HG02884 (cell line): Measurements from ENCODE around the gene DDX1.

ENCODE experiments used
- ATAC-seq: cut with Tn5 transposase; IDR thresholded peaks from one replicate; pipeline ENCODE4 v1.9.1; 2021; ENCODE audit warnings: mild to moderate bottlenecking, moderate library complexity; ENCODE audit not compliant: unreplicated experiment

Gene DDX1

DNA sequence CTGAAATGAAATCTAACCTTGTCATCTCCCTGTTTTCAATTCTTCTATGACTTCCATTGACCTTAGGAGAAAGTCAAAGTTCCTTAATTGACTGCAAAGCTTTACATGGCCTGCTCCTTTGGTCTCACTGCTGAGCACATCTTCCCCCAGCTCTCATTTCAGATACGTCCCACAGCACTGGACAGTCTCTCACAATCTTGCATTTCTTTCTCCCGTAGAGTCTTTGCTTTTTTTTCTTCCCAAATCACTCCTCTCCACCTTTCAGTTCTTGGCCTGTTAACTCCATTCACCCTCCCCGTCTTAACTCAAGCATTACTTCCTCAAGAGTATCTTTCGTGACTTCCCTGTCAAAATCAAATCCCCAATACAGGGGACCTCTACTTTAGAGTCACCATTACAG, 67.2 kb downstream of the DDX1 start:
- no peak for ATAC-seq

DNA sequence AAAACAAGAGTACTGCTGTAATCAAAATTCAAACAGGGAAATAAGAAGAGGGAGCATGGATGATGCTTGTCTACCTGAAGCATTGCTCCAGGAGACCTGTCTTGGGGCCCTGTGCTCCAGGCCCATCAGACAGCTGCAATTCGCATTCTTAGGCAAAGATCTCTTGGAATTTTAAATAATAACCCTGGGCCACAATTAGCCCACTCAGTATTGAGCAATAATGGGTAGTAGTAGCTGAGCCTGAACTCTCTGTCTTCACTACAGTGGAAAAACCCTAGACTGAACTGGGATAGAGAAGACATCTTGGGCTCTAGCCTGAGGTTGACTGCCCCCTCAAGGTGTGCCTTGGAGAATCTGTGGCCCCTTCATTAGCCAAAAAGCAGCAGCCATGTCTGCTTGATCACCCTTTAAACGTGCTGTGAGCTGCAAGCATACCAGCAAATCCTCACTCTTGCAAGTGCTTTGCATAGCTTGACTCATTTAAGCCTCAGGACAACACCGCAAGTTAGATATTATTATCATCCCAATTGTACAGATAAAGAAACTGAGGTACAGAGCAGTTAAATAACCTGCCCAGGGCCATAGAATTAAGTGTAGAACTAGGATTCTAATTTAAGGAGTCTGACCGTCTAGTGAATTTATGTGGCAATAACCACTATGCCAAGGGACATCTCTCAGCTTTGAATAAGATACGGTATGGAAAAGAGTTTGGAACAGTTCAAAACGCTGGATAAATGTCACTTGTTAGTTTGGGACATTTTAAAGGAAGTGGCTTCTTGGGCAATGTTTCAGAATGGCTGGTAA, 69.0 kb downstream of the DDX1 start:
- no peak for ATAC-seq

DNA sequence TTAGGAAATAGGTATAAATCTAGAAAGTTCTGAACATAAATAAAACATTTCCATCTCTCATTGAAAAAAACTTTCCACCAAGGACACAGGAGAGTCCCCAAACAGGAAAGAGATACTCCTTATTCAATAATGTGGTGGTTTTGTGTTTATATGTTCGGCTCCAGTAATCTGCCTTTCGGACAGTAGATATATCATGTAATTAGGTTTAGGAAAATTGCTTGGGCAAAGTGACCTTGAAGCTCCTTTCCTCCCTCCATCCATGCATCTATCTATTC, 69.6 kb downstream of the DDX1 start:
- ATAC-seq: no peak

DNA sequence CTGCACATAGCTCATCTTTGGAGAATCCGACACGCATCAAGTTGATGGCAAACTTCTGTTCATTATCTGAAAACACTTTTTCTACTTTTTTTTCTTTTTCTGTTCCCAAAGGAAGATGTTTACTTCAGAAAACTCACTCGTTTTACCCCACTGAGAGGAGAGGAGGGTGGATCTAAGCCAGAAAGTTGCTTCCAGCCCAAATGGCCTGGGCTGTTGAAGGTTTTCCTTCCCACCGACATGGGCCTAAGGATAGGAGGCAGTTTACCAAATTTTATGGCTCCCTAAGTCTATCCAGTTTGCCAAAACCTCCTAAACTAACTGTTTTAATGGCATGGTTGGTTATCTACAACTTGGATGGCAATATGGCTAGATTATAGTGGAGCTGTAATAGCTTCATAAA, 70.4 kb downstream of the DDX1 start:
- no peak for ATAC-seq

DNA sequence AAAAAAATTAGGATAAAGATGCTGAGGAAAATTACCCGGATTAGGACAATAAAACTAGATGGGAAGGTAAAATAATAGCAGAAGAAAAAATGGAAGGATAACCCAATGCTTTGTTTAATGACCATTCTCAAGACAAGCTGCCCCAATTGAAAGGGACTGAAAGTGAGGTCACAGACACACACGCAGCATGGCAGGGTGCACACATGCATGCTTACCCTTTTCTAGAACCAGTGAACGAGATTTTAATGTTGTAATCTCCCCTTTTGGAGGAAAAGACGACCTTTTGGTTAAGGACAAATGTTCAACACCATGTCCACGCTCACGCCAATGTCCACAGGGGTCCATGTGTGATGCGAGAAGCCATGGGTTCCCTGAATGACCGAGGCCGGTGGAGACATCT, 70.9 kb downstream of the DDX1 start:
- no peak for ATAC-seq

DNA sequence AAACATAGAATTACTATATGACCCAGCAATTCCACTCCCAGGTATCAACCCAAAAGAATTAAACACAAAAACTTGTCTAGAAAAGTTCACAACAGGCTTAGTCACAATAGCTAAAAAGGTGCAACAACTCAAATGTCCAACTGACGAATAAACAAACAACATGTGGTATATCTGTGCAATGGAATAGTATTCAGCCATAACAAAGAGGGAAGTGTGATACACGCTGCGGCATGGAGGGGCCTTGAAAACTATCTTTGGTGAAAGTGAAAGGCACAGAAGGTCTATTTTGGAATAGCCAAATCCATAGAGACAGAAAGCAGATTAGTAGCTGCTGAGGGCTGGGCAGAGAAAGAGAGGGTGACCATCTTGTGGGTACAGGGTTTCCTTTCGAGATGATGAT, 72.1 kb downstream of the DDX1 start:
- no peak for ATAC-seq

DNA sequence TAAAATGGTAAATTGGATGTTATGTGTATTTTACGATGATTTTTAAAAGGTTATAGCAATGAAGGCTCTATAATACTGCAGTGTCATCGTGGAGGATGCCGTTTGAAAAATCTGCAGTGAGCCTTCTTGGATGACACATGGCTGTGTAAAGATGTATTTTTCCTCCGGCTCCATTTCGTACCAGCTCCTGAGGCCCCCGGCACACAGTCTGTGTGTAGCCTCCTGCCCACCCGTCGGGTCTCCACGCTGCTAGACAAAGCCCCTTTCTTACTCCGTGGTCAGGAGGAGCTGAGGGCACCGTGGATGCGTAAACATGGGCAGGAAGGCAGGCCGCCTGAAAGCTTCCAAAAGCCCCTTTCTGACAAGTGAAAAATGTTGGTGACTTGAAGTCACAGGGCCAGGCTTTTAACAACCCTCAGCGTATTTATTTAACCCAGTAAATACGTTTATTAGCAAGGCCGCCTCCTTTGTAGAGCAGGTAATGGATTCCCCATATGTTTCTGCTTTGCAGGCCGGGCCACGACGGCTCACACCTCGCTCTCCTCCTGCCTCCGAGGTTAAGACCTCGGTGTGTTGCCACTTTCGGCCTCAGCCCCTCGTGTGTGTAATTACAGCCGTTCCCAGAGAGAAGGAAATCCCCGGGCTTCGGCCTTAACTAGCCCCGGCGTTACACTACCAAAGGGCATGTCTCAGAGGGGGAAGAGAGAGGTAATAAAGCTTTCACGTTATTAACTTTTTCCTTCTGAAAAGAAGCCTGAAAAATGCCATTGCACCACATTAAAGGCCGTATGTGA, 72.8 kb downstream of the DDX1 start:
- no peak for ATAC-seq

DNA sequence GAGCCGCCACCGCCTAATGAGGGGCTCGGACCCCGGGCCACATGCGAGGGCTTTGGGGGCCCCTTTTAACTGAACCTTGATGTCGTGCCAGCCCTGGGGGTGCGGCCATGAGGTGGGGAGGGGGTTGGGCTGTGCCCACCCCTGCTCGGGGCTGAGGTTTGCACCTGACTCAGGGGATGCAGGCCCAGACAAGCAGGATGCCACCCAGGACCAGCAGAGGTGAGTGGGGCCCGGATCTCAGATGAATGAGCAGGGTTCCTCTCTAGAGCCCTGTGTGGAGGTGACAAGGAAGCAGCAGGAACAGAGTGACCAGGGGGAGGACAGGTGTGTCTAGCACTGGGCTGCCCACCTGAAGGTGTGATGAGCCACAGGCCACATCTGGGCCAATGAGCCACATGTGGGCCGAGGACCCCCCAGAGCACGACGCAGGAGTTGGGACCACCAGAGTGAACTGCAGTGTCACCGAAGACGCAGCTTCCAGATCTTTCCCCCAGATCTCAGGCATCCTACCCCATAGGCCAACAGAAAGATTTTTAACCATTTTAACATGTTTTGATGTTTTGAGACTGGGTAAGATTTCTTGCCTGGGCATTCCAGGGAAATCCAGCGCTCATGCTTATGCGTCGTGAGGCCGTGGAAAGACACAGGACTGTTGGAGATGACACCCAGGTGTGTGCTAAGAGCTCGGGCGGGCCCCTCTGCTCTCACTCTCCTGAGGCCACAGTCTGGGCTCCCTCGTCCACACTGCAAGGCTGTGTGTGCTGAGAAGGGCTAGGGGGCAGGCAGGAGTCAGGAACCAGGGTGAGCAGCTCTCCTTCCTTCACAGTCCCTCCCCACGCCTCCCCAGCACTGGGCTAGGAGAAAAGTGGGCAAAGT, 73.6 kb downstream of the DDX1 start:
- no peak for ATAC-seq

DNA sequence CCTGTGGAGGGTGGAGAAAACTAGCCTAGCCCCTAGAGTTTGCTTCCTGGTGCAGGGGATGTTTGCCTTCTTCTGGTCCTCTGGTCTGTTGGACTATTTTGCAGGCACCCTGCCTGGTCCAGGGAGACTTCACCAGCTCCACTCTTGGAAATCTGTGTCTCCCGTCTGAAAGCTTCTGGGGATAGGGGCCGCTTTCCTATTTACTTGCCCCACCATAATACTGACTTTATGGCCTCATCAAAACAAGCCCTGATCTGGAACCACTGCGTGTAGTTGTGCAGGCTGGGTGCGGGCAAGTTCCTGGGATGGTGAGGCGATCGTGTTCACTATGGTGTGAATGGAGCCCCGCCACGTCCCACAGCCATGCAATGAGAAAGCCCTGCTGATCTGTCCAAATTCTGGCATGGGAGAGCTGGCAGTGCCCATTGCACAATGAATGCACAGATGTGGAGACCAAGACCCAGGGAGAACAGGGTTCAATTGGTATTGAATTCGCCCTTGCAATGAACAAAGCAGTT, 74.3 kb downstream of the DDX1 start:
- ATAC-seq: no peak

DNA sequence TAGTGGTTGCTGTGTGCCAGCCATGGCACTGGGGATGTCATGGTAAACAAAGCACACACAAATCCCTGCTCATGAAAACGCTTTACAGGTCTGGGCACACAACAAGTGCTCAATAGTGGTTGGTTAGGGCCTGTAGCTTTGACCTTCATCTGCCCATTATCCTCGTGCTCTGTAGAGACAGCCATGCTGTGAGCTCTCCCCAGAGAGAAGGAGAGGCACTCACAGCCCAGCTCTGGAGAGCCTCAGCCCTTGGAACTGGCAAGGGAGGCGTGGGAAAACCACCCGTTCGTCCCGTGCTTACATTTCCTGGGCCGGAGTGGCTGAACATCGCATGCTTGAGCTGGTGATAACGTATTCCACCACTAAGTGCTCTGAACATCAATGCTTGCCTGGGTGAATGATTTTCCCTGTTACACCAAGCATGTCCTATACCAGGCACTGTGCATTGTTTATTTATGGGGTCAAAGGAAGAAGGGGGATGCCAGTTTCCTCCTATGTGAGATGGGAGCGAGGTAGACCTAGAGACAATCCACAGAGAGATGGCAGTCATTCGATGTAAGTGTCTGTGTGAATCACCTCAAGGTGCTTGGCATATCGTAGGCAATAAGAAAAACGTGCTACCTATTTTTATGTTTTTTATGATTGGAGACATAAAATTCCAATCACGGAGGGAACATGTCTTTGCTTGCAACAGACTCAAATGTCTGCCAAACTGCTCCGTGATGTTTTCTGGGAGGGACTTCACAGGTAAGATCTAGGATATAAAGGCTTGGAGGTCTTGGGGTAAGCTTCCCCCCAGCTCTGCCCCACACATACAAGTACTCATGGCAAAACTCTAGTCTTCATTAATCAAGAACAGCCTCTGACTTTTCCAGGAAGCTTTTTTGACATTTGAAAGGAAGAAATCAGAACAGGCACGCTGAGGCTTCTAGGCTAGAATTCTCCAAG, 75.5 kb downstream of the DDX1 start:
- ATAC-seq: no peak

DNA sequence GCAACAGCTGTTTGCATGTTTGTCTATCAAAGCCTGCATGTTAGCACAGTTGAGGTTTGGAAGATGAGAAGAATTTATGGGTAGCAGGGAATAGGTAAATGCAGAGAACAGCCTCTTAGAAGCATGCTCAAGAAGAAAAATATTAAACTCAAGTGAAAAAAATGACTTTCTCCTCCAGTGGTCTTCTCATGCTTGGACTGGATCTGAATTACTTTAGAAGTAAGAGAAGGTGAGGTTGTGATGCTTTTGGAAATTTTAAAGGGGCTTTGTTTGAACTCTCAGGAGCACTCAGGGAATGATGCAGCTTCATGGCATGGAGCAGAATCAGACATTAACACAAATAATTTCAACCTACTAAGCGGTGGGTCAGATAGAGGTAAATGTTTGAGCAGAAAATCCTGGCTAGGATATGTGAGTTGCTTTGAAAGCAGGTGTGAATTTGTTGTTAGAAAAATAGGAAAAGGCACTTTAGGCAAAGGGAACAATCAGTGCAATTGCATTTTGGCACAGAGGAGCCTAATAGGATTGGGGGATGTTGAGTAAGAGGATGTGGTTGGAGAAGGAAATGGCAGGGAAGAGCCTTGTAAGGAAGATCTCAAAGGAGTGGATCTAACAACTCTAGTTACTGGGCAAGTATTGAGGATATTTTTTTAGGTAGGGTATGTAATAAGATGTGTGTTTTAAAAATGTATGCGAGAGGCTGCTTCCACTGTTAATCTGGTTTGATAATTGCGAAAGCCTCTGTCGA, 76.3 kb downstream of the DDX1 start:
- ATAC-seq: no peak

DNA sequence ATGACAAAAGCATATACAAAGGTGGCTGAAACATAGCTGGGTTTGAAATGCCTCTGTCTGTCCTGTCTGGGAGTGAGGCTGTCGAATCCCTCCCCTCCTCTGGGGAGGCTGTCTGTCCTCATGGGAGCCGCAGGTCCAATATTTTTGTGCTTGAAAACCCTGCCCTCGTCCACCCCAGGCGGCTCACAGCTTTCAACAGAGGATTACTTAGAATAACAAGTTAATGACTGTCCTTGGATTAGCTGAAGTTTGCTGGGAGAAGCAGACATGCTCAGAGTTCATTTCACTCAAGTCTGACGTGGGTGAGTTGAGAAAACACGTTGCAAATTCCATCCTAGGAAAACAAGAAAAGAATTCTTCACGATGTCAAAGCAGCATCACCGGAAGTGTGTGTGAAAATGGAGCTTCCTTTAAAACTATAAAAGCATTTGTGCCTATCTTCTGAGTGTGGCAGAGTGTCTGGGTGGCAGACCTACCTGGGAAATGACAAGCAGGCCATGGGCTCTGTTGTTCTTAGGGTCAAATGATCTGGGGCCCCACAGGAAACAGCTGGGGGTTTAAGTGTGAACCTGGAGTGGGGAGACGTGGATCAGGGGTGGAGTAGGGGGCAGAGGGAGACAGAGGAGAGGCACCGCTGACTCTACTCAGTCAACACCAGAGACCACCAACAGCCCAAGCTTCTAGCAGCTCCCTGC, 77.1 kb downstream of the DDX1 start:
- no peak for ATAC-seq

DNA sequence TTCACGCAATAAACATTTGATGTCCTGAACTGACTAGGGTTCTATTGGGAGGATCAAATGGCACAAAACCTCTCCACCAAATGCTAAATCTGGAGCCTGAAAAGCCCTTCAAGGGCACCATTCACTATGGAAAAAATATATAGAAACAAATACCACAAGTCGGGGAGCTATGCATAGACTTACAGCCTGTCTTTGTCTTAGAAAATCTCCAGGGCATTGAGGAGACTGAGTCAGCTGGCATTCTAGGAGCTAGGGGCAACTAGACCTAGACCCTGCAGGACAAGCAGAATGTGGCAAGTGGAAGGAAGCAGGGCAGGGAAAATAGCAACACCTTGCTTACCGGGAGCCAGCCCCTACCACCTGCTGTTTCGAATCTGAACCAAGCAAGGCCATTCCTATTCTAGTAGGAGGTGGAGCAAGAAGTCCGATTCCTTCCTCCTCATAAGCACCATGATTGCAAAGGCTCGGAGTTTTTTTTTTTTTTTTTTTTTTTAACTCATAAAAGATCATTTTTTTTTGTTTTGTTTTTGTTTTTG, 77.8 kb downstream of the DDX1 start:
- ATAC-seq: no peak

DNA sequence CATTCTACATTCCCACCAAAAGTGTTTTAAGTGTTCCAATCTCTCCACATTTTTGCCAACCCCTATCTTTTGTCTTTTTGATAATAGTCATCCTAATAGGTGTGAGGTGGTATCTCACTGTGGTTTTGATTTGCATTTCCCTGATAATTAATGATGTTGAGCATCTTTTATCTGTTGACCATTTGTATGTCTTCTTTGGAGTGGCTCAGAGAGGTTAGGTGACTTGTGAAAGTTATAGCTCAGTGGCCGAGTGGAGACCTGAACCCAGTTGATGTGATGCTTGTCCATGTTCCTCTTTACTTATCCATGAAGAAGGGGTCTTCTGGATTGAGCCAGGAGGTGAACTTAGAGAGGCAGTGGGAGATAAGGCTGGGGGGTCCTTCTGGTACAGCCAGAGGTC, 78.8 kb downstream of the DDX1 start:
- ATAC-seq: no peak

DNA sequence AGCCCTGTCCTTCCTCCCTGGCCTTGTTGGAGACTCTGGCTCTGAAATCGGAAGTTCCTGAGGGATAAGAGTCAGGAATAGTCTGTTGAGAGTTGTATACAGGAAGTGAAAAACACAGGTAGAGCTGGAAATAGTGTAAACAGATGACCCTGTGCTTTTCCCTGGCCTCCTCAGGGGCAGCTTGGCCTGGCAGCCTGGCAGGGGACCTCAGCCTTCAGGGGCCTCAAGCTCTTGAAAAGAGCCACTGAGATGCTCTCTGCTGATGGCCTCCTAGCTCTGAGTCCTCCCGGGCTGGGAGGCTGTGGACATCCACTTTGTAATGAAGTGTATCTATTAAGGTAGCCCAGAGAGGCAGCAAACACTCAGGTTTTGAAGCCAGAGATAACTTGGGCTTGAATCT, 79.3 kb downstream of the DDX1 start:
- ATAC-seq: no peak

DNA sequence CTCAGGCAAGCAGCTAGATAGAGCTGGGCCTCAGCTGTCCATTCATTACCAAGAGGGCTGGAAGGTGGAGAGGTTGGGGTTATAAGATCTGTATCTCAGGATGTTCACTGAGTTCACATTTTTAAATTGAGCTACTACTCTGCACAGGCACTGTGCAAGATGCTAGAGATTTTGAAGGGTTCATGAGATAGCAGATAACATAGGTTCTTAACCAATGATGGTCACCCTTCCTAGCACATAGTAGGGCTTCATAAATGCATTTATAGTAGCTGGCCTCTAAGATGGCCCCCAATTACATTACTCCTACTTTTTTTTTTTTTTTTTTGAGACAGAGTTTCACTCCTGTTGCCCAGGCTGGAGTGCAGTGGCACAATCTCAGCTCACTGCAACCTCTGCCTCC, 79.7 kb downstream of the DDX1 start:
- no peak for ATAC-seq

DNA sequence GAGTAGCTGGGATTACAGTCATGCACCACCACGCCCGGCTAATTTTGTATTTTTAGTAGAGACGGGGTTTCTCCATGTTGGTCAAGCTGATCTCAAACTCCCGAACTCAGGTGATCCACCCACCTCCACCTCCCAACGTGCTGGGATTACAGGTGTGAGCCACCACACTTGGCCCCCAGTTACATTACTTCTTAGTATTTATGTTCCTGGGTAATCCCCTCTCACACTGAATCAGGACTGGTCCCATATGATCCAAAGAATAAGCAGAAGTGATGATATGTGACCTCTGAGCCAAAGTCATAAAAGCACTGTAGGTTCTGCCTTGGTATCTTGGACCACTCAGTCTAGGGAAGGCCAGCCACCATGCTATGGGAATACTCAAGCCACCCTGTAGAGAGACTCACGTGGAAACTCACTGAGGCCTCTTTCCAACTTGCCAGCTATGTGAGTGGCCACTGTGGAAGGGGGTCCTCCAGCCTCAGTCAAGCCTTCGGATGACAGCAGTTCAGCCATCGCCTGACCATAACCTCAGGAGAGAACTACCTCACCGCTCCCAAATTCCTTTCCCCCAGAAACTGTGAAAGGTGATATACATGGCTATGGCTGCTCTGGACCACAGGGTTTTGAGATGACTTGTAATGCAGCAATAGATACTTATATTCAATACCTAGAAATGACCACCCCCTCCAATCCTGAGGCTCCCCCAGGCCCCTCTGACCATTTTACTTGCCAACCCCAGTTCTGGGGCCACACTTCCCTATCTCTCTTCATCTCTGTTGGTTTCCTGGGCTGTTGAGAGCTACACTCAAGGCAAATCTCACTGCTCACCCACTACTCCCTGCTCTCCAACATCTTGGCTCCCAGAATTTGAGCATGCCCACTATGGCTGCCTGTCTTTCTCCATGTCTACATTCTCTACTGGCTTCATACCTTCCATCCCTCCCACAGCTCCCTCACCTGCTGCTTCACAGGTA, 80.5 kb downstream of the DDX1 start:
- ATAC-seq: no peak
